CD4-positive, alpha-beta T cell (primary cell): ENCODE measurements around the gene NEK1. TPM values are rescaled to one million over a fixed set of nuclear protein-coding genes. Genes with fewer than 3 reads are reported as not detected.
A peak's percentile ranks its signal among the peaks of the same experiment; 100 is the strongest.
"Not testable (repeated sequence)": the region's sequence is repeated elsewhere in the genome, so short reads cannot be mapped to it uniquely, and the experiment has no call there.

ENCODE experiments used
- ATAC-seq: fragments of 200-7000 bp; cut with Tn5 transposase; one replicate; pipeline ENCODE4 v1.10.0; 2022; ENCODE audit warnings: mild to moderate bottlenecking; ENCODE audit not compliant: poor library complexity
- CTCF ChIA-PET: fragments of 350-600 bp; sonication (Branson Sonifier 250); formaldehyde crosslinking; loops from one replicate; lab custom pipeline; 2021; ENCODE audit warnings: antibody characterized with exemption, inconsistent platforms; lab: Charles Lee
- POLR2A ChIA-PET: fragments of 350-600 bp; sonication (Branson Sonifier 250); formaldehyde crosslinking; loops from one replicate; lab custom pipeline; 2021; ENCODE audit warnings: antibody characterized with exemption, inconsistent platforms; lab: Charles Lee
- DNase-seq, 14 experiments: peaks; one replicate each; pipeline ENCODE4 v3.0.0-alpha.2; 2013 to 2020; ENCODE audit warnings: mixed read lengths in 2 of 14
- H3K27ac ChIP-seq, 2 donors: one replicate each; pipeline versions ENCODE4 v1.5.1 to v1.7.0; 2013; ENCODE audit warnings: low read length in 2 of 2, low read depth in 1 of 2, mild to moderate bottlenecking in 1 of 2
- H3K27me3 ChIP-seq, 2 experiments: 1 replicate in 1 of 2; 2 replicates in 1 of 2; pipeline versions ENCODE4 v1.6.1 to v1.7.0; 2013; ENCODE audit warnings: low read length in 2 of 2, control low read depth in 1 of 2, mild to moderate bottlenecking in 1 of 2, moderate library complexity in 1 of 2; ENCODE audit not compliant: insufficient read depth in 2 of 2, control insufficient read depth in 1 of 2
- H3K36me3 ChIP-seq: one replicate; pipeline ENCODE4 v1.6.1; 2013; ENCODE audit warnings: low read length, control low read depth; ENCODE audit not compliant: insufficient read depth
- H3K4me1 ChIP-seq: one replicate; pipeline ENCODE4 v1.6.1; 2013; ENCODE audit warnings: low read length, control low read depth; ENCODE audit not compliant: insufficient read depth
- H3K4me3 ChIP-seq: one replicate; pipeline ENCODE4 v1.5.1; 2013; ENCODE audit warnings: mild to moderate bottlenecking, low read length, moderate library complexity
- H3K9me3 ChIP-seq, 2 experiments: 1 replicate in 1 of 2; 2 replicates in 1 of 2; pipeline versions ENCODE4 v1.6.1 to v1.7.0; 2013; ENCODE audit warnings: low read length in 2 of 2, mild to moderate bottlenecking in 2 of 2, control low read depth in 1 of 2, moderate library complexity in 1 of 2; ENCODE audit not compliant: control insufficient read depth in 1 of 2, insufficient read depth in 1 of 2
- H3K27ac Mint-ChIP-seq: one replicate; pipeline ENCODE4 v1.8.0; 2020; ENCODE audit warnings: mixed read lengths
- H3K27me3 Mint-ChIP-seq: one replicate; pipeline ENCODE4 v1.8.0; 2021; ENCODE audit warnings: mixed read lengths
- H3K36me3 Mint-ChIP-seq: one replicate; pipeline ENCODE4 v1.8.0; 2021; ENCODE audit warnings: low read depth, mixed read lengths
- H3K4me1 Mint-ChIP-seq: one replicate; pipeline ENCODE4 v1.8.0; 2021; ENCODE audit warnings: low read depth, mixed read lengths
- H3K4me3 Mint-ChIP-seq: one replicate; pipeline ENCODE4 v1.8.0; 2020; ENCODE audit warnings: mild to moderate bottlenecking, mixed read lengths
- H3K9me3 Mint-ChIP-seq: one replicate; pipeline ENCODE4 v1.8.0; 2020; ENCODE audit warnings: mixed read lengths
- intact Hi-C, 2 experiments: fragments of 100-400 bp; cut with DNase I in 1 of 2; cut with micrococcal nuclease in 1 of 2; formaldehyde crosslinking; loops; one replicate each; pipeline versions ENCODE4 v1.15.1 to v1.9.0; 2023 to 2025; cut with DNase I, micrococcal nuclease
- total RNA-seq, 174 experiments: library from RNA in 2 of 174; stranded (reverse) in 2 of 174; gene quantifications; one replicate each; pipeline ENCODE4 v1.2.3 and lab custom pipeline; 2021 to 2026
- TF ChIP-seq, protein P1 (sequence below): fragments of 200-600 bp; IDR thresholded peaks from one replicate; pipeline ENCODE4 v1.8.0; 2022; ENCODE audit warnings: antibody characterized with exemption, mild to moderate bottlenecking

Gene NEK1
- total RNA-seq, 2 experiments from 2014 or later: 9.5 to 10.2 TPM

DNA sequence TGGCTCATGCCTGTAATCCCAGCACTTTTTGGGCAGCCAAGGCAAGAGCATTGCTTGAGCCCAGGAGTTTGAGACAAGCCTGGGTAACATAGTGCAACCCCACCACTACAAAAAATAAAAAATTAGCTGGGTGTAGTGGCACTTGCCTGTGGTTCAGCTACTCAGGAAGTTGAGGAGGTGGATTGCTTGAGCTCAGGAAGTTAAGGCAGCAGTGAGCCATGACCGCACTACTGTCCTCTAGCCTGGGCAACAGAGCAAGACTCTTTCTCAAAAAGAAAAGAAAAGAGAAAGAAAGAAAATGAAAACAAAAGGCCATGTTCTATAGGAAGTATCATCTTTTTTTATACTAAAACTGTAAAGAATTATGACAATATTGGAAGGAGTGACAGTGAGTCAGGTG is 38.5 kb downstream of the NEK1 start:
- peaks cover 26% of the 10 kb centered on the region for H3K36me3 ChIP-seq
- no peak overlapping the region for H3K4me3 Mint-ChIP-seq
- no peak overlapping the region for H3K4me3 ChIP-seq
- DNase-seq (peak in 1 of 14 experiments; percentile 3), ATAC-seq (no peak)
- no peaks in the 10 kb centered on the region for H3K4me1 ChIP-seq
- H3K27me3 Mint-ChIP-seq: no peaks in the 10 kb centered on the region
- H3K27me3 ChIP-seq: no peaks in the 10 kb centered on the region
- intact Hi-C loops: no loop called here
- no peak overlapping the region for H3K27ac Mint-ChIP-seq
- H3K27ac ChIP-seq: no peak overlapping the region
- H3K4me1 Mint-ChIP-seq: no peaks in the 10 kb centered on the region
- ChIA-PET POLR2A (interaction anchor here (0.6 kb wide), 1 partner anchor 114 kb away, joined by 3 read pairs; no protein-coding TSS in a partner anchor), CTCF (no interaction called here)
- TF ChIP-seq, protein P1, sequence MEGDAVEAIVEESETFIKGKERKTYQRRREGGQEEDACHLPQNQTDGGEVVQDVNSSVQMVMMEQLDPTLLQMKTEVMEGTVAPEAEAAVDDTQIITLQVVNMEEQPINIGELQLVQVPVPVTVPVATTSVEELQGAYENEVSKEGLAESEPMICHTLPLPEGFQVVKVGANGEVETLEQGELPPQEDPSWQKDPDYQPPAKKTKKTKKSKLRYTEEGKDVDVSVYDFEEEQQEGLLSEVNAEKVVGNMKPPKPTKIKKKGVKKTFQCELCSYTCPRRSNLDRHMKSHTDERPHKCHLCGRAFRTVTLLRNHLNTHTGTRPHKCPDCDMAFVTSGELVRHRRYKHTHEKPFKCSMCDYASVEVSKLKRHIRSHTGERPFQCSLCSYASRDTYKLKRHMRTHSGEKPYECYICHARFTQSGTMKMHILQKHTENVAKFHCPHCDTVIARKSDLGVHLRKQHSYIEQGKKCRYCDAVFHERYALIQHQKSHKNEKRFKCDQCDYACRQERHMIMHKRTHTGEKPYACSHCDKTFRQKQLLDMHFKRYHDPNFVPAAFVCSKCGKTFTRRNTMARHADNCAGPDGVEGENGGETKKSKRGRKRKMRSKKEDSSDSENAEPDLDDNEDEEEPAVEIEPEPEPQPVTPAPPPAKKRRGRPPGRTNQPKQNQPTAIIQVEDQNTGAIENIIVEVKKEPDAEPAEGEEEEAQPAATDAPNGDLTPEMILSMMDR: no peak
- no peaks in the 10 kb centered on the region for H3K9me3 ChIP-seq
- H3K9me3 Mint-ChIP-seq: no peaks in the 10 kb centered on the region
- peaks cover 60% of the 10 kb centered on the region for H3K36me3 Mint-ChIP-seq

DNA sequence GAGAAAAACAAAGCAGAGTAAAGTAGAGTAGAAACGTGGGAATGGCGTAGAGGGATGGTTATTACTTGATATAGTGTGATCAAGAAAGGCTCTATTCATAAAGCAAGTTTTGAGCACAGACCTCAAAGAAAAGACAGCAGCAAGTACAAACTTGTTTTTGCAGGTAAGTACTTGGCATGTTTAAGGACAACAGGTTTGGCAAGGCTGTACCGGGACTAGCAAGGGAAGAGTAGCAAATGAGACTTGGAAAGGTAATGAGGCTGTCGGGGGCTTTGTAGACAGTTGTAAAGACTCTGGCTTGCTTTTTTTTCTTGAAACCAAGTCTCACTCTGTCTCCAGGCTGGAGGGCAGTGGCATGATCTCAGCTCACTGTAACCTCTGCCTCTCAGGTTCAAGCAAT is 40.9 kb downstream of the NEK1 start:
- no peak for ATAC-seq
- Mint-ChIP-seq H3K4me1 (peaks cover 2% of the 10 kb centered on the region), H3K9me3 (no peaks in the 10 kb centered on the region), H3K27ac (no peak overlapping the region), H3K36me3 (peaks cover 58% of the 10 kb centered on the region), H3K27me3 (no peaks in the 10 kb centered on the region), H3K4me3 (no peak overlapping the region)
- CTCF ChIA-PET: no interaction called here
- H3K36me3 ChIP-seq: peaks cover 20% of the 10 kb centered on the region
- H3K27me3 ChIP-seq: no peaks in the 10 kb centered on the region
- H3K9me3 ChIP-seq: no peaks in the 10 kb centered on the region
- intact Hi-C loops: no loop called here
- no peak overlapping the region for H3K4me3 ChIP-seq
- TF ChIP-seq, protein P1: no peak
- H3K27ac ChIP-seq: no peak overlapping the region
- no peaks in the 10 kb centered on the region for H3K4me1 ChIP-seq
- POLR2A ChIA-PET: no interaction called here
- no peak for DNase-seq

DNA sequence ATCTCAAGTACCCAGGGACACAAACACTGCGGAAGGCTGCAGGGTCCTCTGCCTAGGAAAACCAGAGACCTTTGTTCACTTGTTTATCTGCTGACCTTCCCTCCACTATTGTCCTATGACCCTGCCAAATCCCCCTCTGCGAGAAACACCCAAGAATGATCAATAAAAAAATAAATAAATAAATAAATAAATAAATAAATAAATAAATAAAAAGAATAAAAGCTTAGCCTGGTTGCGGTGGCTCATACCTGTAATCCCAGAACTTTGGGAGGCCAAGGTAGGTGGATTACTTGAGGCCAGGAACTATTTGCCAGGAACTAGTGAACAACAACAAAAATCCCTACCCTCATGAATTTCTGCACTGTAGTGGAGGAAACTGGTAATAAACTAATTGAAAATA is 41.4 kb downstream of the NEK1 start:
- ATAC-seq, H3K27me3 Mint-ChIP-seq, H3K27ac ChIP-seq, H3K4me1 Mint-ChIP-seq, DNase-seq, POLR2A ChIA-PET, H3K9me3 ChIP-seq, H3K4me1 ChIP-seq, H3K27ac Mint-ChIP-seq, H3K4me3 ChIP-seq, intact Hi-C loops, CTCF ChIA-PET, H3K9me3 Mint-ChIP-seq, H3K27me3 ChIP-seq, H3K4me3 Mint-ChIP-seq: not testable (repeated sequence)
- peaks cover 55% of the 10 kb centered on the region for H3K36me3 Mint-ChIP-seq
- H3K36me3 ChIP-seq: peaks cover 16% of the 10 kb centered on the region

DNA sequence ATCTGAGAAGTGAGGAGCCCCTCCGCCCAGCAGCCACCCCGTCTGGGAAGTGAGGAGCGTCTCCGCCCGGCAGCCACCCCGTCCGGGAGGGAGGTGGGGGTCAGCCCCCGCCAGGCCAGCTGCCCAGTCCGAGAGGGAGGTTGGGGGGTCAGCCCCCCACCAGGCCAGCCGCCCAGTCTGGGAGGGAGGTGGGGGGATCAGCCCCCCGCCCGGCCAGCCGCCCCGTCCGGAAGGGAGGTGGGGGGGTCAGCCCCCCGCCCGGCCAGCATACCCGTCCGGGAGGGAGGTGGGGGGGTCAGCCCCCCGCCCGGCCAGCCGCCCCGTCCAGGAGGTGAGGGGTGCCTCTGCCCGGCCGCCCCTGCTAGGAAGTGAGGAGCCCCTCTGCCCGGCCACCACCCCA is 42.1 kb downstream of the NEK1 start:
- H3K27ac ChIP-seq, H3K27me3 Mint-ChIP-seq, CTCF ChIA-PET, H3K4me1 ChIP-seq, H3K9me3 Mint-ChIP-seq, ATAC-seq, H3K4me3 ChIP-seq, H3K27me3 ChIP-seq, H3K9me3 ChIP-seq, H3K36me3 ChIP-seq, H3K4me1 Mint-ChIP-seq, H3K27ac Mint-ChIP-seq, DNase-seq, POLR2A ChIA-PET, intact Hi-C loops, H3K4me3 Mint-ChIP-seq: not testable (repeated sequence)
- H3K36me3 Mint-ChIP-seq: peaks cover 50% of the 10 kb centered on the region

DNA sequence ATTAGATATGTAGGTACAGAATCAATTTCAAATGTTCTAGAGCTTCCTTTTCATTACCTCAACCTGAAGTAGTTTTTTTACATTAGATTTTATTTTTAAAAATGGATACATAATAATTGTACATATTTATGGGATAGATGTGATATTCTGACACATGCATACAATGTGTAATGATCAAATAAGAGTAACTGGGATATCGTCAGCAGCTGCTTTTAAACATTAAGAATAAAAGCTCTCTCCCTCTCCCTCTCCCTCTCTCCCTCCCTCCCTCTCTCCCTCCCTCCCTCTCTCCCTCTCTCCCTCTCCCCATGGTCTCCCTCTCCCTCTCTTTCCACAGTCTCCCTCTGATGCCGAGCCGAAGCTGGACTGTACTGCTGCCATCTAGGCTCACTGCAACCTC is 43.2 kb downstream of the NEK1 start:
- H3K27me3 ChIP-seq, ATAC-seq, H3K27ac ChIP-seq, H3K27me3 Mint-ChIP-seq, H3K4me1 ChIP-seq, H3K27ac Mint-ChIP-seq, H3K36me3 ChIP-seq, H3K4me3 Mint-ChIP-seq, H3K9me3 Mint-ChIP-seq, H3K9me3 ChIP-seq, H3K4me3 ChIP-seq, H3K4me1 Mint-ChIP-seq, POLR2A ChIA-PET, CTCF ChIA-PET, DNase-seq: not testable (repeated sequence)
- intact Hi-C loops: loop anchor here in 1 of 2 experiments (5.0 kb wide), 3 partner anchors 478 to 1387 kb away; no protein-coding TSS in a partner anchor
- H3K36me3 Mint-ChIP-seq: peaks cover 39% of the 10 kb centered on the region
